Peyer's patch (tissue), 4 donors: Measurements from ENCODE around the gene NCK2.

Experiments used
- POLR2A ChIP-seq, 2 donors: fragments of 450-650 bp; IDR thresholded peaks; one replicate each; pipeline ENCODE4 v1.5.1; 2017; ENCODE audit warnings: antibody characterized with exemption in 2 of 2, mild to moderate bottlenecking in 2 of 2, moderate library complexity in 2 of 2
- TF ChIP-seq, protein P1 (sequence below), 6 experiments: fragments of 450-650 bp in 4 of 6; fragments of 200-600 bp in 2 of 6; sonication (generic) in 1 of 6; IDR thresholded peaks; one replicate each; pipeline ENCODE4 v1.5.1; 2017 to 2019; ENCODE audit warnings: antibody characterized with exemption in 6 of 6, mild to moderate bottlenecking in 3 of 6, moderate library complexity in 1 of 6

DNA sequence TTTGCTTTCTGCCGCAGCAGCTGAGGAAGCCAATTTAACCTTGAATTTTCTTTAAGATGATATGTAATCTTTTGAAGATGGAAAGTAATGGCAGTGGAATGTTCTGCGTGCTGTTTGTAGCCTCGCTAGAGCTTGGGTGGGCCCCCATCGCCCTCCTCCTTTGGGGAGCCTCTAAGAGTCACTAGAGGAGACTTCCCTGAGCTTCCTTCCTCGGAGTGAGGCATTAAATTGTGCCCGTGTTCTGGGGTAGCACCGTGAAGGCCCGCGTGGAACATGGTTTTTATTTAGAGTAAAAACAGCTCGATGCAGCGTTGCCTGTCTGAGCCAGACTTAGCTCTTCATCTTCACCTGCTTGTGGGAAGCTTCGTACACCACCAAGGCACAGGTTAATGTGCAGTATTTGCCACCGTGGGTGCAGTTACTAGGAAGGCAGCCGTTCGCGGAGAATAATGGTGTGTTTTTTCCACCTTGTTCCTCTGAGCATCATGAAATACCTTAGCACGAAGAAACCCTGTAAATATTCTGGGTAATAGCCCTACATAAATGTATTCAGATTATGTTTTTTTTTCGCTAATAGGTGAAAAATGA is 38.5 kb downstream of the NCK2 start:
- TF ChIP-seq, protein P1, sequence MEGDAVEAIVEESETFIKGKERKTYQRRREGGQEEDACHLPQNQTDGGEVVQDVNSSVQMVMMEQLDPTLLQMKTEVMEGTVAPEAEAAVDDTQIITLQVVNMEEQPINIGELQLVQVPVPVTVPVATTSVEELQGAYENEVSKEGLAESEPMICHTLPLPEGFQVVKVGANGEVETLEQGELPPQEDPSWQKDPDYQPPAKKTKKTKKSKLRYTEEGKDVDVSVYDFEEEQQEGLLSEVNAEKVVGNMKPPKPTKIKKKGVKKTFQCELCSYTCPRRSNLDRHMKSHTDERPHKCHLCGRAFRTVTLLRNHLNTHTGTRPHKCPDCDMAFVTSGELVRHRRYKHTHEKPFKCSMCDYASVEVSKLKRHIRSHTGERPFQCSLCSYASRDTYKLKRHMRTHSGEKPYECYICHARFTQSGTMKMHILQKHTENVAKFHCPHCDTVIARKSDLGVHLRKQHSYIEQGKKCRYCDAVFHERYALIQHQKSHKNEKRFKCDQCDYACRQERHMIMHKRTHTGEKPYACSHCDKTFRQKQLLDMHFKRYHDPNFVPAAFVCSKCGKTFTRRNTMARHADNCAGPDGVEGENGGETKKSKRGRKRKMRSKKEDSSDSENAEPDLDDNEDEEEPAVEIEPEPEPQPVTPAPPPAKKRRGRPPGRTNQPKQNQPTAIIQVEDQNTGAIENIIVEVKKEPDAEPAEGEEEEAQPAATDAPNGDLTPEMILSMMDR (IDR thresholded peaks at IDR 0.05), result no peak
- no peak for TF ChIP-seq POLR2A (IDR thresholded peaks at IDR 0.05)
